ENCODE measurements around the gene DTNA.
"Not testable (repeated sequence)": the region's sequence is repeated elsewhere in the genome, so short reads cannot be mapped to it uniquely, and the experiment has no call there.

Gene DTNA

GRCh38 chr18:34725737-34726136 lies 15.6 kb downstream of the DTNA start:
- DNase-seq (ENCODE audit: low spot score), result not testable (repeated sequence)

GRCh38 chr18:34726286-34727004 lies 16.3 kb downstream of the DTNA start:
- no peak for DNase-seq (ENCODE audit: low spot score)

GRCh38 chr18:34729264-34729663 lies 19.2 kb downstream of the DTNA start:
- peak; percentile 68 for DNase-seq (ENCODE audit: low spot score)

GRCh38 chr18:34729740-34730355 lies 19.8 kb downstream of the DTNA start:
- no peak for DNase-seq (ENCODE audit: low spot score)

GRCh38 chr18:34730774-34731173 lies 20.7 kb downstream of the DTNA start:
- no peak for DNase-seq (ENCODE audit: low spot score)

- no peak for DNase-seq (ENCODE audit: low spot score)
These were observed 24.0 kb downstream of the DTNA start for GRCh38 chr18:34734056-34734455.

GRCh38 chr18:34734526-34734925 lies 24.4 kb downstream of the DTNA start:
- DNase-seq (ENCODE audit: low spot score), result not testable (repeated sequence)

- peak; percentile 33 for DNase-seq (ENCODE audit: low spot score)
These were observed 28.2 kb downstream of the DTNA start for GRCh38 chr18:34738175-34738894.

- no peak for DNase-seq (ENCODE audit: low spot score)
These were observed 30.0 kb downstream of the DTNA start for GRCh38 chr18:34740101-34740500.

GRCh38 chr18:34740724-34741123 lies 30.6 kb downstream of the DTNA start:
- DNase-seq (ENCODE audit: low spot score), result no peak

GRCh38 chr18:34741401-34741800 lies 31.3 kb downstream of the DTNA start:
- no peak for DNase-seq (ENCODE audit: low spot score)

- DNase-seq (ENCODE audit: low spot score), result no peak
These were observed 32.8 kb downstream of the DTNA start for GRCh38 chr18:34742891-34743341.

- DNase-seq (ENCODE audit: low spot score), result no peak
These were observed 34.5 kb downstream of the DTNA start for GRCh38 chr18:34744569-34744968.

- DNase-seq (ENCODE audit: low spot score), result no peak
These were observed 36.5 kb downstream of the DTNA start for GRCh38 chr18:34746614-34747013.

- no peak for DNase-seq (ENCODE audit: low spot score)
These were observed 39.6 kb downstream of the DTNA start for GRCh38 chr18:34749721-34750120.

GRCh38 chr18:34752056-34752455 lies 42.0 kb downstream of the DTNA start:
- DNase-seq (ENCODE audit: low spot score), result no peak

GRCh38 chr18:34754300-34754699 lies 44.2 kb downstream of the DTNA start:
- DNase-seq (ENCODE audit: low spot score), result no peak

- DNase-seq (ENCODE audit: low spot score), result no peak
These were observed 47.6 kb downstream of the DTNA start for GRCh38 chr18:34757666-34758065.

- peak; percentile 18 for DNase-seq (ENCODE audit: low spot score)
These were observed 48.4 kb downstream of the DTNA start for GRCh38 chr18:34758378-34758948.

- no peak for DNase-seq (ENCODE audit: low spot score)
These were observed 50.3 kb downstream of the DTNA start for GRCh38 chr18:34760444-34760843.

GRCh38 chr18:34764451-34764850 lies 54.4 kb downstream of the DTNA start:
- no peak for DNase-seq (ENCODE audit: low spot score)

GRCh38 chr18:34767601-34768027 lies 57.5 kb downstream of the DTNA start:
- DNase-seq (ENCODE audit: low spot score), result no peak

- DNase-seq (ENCODE audit: low spot score), result no peak
These were observed 61.9 kb downstream of the DTNA start for GRCh38 chr18:34771958-34772357.
